ENCODE results near the gene SHMT2.

SHMT2 gene

DNA sequence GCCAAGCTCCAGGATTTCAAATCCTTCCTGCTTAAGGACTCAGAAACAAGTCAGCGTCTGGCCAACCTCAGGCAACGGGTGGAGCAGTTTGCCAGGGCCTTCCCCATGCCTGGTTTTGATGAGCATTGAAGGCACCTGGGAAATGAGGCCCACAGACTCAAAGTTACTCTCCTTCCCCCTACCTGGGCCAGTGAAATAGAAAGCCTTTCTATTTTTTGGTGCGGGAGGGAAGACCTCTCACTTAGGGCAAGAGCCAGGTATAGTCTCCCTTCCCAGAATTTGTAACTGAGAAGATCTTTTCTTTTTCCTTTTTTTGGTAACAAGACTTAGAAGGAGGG, 4.7 kb downstream of the SHMT2 start:
- ChIA-PET POLR2A (ENCODE audit: low non-redundant PET) (no interaction called here), CTCF (no interaction called here)
- H3K27ac ChIP-seq = peak overlapping the region; percentile 57
- TF ChIP-seq, protein P1, sequence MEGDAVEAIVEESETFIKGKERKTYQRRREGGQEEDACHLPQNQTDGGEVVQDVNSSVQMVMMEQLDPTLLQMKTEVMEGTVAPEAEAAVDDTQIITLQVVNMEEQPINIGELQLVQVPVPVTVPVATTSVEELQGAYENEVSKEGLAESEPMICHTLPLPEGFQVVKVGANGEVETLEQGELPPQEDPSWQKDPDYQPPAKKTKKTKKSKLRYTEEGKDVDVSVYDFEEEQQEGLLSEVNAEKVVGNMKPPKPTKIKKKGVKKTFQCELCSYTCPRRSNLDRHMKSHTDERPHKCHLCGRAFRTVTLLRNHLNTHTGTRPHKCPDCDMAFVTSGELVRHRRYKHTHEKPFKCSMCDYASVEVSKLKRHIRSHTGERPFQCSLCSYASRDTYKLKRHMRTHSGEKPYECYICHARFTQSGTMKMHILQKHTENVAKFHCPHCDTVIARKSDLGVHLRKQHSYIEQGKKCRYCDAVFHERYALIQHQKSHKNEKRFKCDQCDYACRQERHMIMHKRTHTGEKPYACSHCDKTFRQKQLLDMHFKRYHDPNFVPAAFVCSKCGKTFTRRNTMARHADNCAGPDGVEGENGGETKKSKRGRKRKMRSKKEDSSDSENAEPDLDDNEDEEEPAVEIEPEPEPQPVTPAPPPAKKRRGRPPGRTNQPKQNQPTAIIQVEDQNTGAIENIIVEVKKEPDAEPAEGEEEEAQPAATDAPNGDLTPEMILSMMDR (conservative IDR thresholded peaks at IDR 0.05; ENCODE audit: low read depth) = no peak
- no peak for DNase-seq (ENCODE audit: low spot score)

DNA sequence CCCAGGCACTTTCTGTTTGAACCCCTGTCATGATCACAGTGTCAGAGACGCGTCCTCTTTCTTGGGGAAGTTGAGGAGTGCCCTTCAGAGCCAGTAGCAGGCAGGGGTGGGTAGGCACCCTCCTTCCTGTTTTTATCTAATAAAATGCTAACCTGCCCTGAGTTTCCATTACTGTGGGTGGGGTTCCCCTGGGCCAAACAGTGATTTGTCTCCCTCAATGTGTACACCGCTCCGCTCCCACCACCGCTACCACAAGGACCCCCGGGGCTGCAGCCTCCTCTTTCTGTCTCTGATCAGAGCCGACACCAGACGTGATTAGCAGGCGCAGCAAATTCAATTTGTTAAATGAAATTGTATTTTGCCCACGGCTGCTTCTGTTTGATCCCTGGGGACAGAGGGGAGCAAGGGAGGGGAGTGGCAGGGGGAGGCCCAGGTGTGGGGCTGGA, 5.1 kb downstream of the SHMT2 start:
- no peak for DNase-seq (ENCODE audit: low spot score)
- ChIA-PET POLR2A (ENCODE audit: low non-redundant PET) (no interaction called here), CTCF (no interaction called here)
- TF ChIP-seq, protein P1 (conservative IDR thresholded peaks at IDR 0.05; ENCODE audit: low read depth) = no peak
- peak overlapping the region; percentile 57 for H3K27ac ChIP-seq

DNA sequence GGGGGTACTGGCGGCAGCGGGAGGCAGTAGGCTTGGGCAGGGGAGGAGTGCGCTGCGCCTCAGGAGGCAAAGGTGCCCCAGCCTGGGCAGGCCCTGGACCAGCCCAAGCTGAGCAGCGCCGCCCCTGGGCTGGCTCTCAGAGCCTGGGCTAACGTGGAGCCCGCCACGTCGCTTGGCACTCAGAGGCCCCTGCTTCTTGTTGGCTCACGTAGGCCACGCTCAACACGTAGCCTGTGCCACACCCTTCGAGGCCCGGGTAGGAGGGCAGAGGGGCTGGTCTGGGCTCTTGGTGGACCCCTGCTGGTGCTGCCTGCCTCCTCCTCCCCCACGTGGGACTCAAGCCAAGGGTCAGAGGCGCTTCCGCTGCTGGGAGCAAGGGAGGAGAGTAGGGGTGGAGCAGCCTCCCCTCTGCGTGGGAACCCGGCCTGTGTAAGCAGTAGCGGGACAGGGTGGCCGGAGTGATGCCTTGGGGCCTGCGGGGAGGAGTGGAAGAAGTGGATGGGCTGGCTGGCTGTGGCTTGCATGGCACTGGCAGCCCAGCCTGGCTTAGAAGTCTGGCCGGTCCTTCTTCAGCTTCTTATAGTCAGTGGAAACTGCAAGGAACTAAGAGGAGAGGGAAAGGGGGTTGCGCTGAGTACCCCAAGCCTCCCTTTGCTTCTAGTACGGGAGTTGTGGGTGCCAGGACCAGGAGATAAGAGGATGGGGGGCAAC, 5.7 kb downstream of the SHMT2 start:
- ChIA-PET POLR2A (ENCODE audit: low non-redundant PET) (no interaction called here), CTCF (interaction anchor here (1.8 kb wide), 1 partner anchor 21 kb away, joined by 10 read pairs; no protein-coding TSS in a partner anchor)
- TF ChIP-seq, protein P1 (conservative IDR thresholded peaks at IDR 0.05; ENCODE audit: low read depth) = no peak
- DNase-seq (ENCODE audit: low spot score) = no peak
- peak overlapping the region; percentile 57 for H3K27ac ChIP-seq

DNA sequence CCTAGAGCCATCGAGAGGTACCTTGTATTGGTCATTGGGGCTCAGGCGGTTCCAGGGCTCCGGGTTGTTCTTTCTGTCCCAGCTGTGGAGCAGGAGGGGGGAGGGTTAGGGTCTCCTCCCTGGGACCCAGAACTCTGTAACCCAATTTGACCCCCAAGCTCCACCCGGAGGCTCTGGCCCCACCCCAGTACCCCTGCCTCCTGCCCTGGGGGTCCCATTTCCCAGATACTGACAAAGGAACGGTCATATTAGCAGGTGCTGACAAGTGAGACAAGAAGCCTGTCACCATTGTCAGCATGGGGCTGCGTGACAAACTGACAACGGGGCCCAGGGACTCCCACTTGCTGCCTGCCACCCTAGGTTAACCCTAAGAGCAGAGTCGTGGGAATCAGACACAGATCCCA, 6.2 kb downstream of the SHMT2 start:
- H3K27ac ChIP-seq = peak overlapping the region; percentile 57
- ChIA-PET POLR2A (ENCODE audit: low non-redundant PET) (no interaction called here), CTCF (interaction anchor here (1.8 kb wide), 1 partner anchor 22 kb away, joined by 10 read pairs; no protein-coding TSS in a partner anchor)
- DNase-seq (ENCODE audit: low spot score) = no peak
- TF ChIP-seq, protein P1 (conservative IDR thresholded peaks at IDR 0.05; ENCODE audit: low read depth) = no peak

DNA sequence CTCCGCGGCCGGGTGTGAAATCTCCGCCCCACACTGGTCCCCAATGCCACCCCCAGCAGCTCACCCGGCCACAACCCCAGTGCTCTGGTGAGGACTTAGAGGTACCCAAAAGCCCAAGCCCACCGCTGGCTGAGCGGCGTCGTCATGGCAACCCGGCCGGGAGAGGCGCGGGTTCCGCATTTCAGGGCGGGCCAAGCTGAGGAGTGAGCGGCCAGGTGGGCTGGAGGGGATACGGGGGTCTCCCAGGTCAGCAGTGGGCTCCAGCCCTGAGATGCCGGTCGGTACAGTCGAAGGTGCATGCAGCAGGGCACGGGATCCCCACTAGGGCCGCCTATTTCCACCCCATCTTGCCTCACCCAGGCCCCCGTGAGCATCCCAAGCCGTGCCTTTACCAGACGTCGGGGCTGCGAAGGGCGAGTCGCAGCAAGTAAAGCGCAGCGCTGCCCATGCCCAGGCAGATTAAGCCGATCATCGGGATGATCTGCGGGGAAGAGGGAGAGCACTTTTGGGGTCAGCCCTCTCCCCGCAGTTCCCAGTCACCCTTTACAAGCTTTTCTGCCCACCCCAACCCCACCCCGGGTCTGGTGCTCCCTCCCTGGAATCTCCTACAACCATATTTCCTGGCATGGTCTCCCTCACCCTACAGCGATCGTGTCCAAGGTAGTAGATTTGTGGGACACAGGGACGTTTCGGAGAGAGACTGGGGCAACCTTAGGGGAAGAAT, 6.9 kb downstream of the SHMT2 start:
- no peak for DNase-seq (ENCODE audit: low spot score)
- H3K27ac ChIP-seq = peak overlapping the region; percentile 36
- POLR2A ChIA-PET (ENCODE audit: low non-redundant PET) = no interaction called here
- TF ChIP-seq, protein P1 (conservative IDR thresholded peaks at IDR 0.05; ENCODE audit: low read depth) = no peak
- CTCF ChIA-PET = interaction anchor here (1.8 kb wide), 1 partner anchor 22 kb away, joined by 10 read pairs; no protein-coding TSS in a partner anchor

DNA sequence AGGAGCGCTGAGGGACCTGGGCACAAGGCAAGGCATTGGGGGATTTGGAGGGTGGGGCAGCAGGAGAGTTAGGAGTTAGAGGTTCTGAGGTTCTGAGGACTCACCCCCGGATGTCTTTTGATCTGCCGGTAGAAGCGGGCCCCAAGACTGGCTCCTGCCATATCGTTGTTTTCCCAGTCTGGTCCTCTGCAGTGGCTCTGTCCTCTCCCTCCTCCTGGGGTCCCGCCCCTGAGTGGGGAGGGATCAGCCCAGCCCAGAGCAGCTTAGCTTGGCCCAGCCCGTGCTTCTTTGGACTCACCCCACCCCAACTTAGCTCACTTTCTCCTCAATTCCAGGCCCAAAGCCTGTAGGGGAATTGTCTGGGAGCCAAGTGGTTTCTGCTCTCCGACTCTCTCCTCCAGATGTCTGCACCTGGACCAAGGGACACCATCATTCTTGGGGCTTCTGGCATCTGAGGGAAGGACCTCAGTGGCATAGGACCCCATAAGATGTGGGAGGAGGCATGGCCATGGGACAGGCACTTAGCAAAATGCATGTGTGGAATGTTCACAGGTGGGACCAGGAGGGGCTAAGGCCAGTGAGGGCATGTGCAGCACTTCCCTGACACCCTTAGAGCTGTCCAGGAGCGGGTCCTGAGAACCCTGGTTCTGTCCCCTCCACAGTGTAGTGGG, 7.5 kb downstream of the SHMT2 start:
- H3K27ac ChIP-seq = peak overlapping the region; percentile 36
- ChIA-PET POLR2A (ENCODE audit: low non-redundant PET) (no interaction called here), CTCF (no interaction called here)
- DNase-seq (ENCODE audit: low spot score) = no peak
- TF ChIP-seq, protein P1 (conservative IDR thresholded peaks at IDR 0.05; ENCODE audit: low read depth) = no peak
